Natural killer cell treated with Interleukin-12 subunit alpha and Interleukin-12 subunit beta and Interleukin-15 and Interleukin-18, amount 100 ng/mL, for 72 hours (primary cell): ENCODE data around the gene NSL1. TPM values are rescaled to one million over a fixed set of nuclear protein-coding genes. Genes with fewer than 3 reads are reported as not detected.
"Not testable (repeated sequence)": the region's sequence is repeated elsewhere in the genome, so short reads cannot be mapped to it uniquely, and the experiment has no call there.

Source experiments
- ATAC-seq, 2 donors: fragments of 150-1000 bp; cut with Tn5 transposase in 1 of 2; sonication (Bioruptor Pico), chemical (Tn5 transposase) in 1 of 2; 2 replicates each; pipeline ENCODE4 v1.10.0; 2021
- DNase-seq: peaks from one replicate; pipeline ENCODE4 v3.0.0; 2022; ENCODE audit warnings: low spot score
- H3K27ac Mint-ChIP-seq, 2 donors: 1 replicate in 1 of 2; 2 replicates in 1 of 2; pipeline ENCODE4 v1.8.0; 2022; ENCODE audit warnings: mixed read lengths in 2 of 2, mild to moderate bottlenecking in 1 of 2, moderate library complexity in 1 of 2
- H3K27me3 Mint-ChIP-seq, 2 donors: 1 replicate in 1 of 2; 2 replicates in 1 of 2; pipeline ENCODE4 v1.8.0; 2022; ENCODE audit warnings: mixed read lengths in 2 of 2
- H3K36me3 Mint-ChIP-seq: one replicate; pipeline ENCODE4 v1.8.0; 2022; ENCODE audit warnings: mixed read lengths
- H3K4me1 Mint-ChIP-seq, 2 donors: 1 replicate in 1 of 2; 2 replicates in 1 of 2; pipeline ENCODE4 v1.8.0; 2022; ENCODE audit warnings: low read depth in 2 of 2, mixed read lengths in 2 of 2, mild to moderate bottlenecking in 1 of 2
- H3K4me3 Mint-ChIP-seq: one replicate; pipeline ENCODE4 v1.8.0; 2022; ENCODE audit warnings: mixed read lengths
- H3K9me3 Mint-ChIP-seq: 2 replicates; pipeline ENCODE4 v1.8.0; 2022; ENCODE audit warnings: mixed read lengths
- total RNA-seq, 2 donors: library from RNA; stranded (reverse); gene quantifications; one replicate each; pipeline ENCODE4 v1.2.3, GENCODE V29; 2022

The NSL1 gene
- total RNA-seq, 2 donors from 2014 or later, result 27.7 to 44.7 TPM

- ATAC-seq, result no peak
- Mint-ChIP-seq H3K4me3 (no peak overlapping the region), H3K27me3 (peaks cover 3% of the 10 kb centered on the region in 2 donors), H3K36me3 (no peaks in the 10 kb centered on the region), H3K4me1 (peaks cover 3 to 4% of the 10 kb centered on the region in 2 donors), H3K27ac (no peak overlapping the region), H3K9me3 (no peaks in the 10 kb centered on the region)
- no peak for DNase-seq
Observed at GRCh38 chr1:212814537-212815334, 23.2 kb upstream of the NSL1 start.

GRCh38 chr1:212805767-212806166 lies 14.2 kb upstream of the NSL1 start:
- no peaks in the 10 kb centered on the region for H3K4me1 Mint-ChIP-seq
- H3K27ac Mint-ChIP-seq, result no peak overlapping the region
- H3K4me3 Mint-ChIP-seq, result no peak overlapping the region
- peaks cover 4% of the 10 kb centered on the region for H3K36me3 Mint-ChIP-seq
- ATAC-seq (no peak), DNase-seq (no peak)
- no peaks in the 10 kb centered on the region for H3K9me3 Mint-ChIP-seq
- H3K27me3 Mint-ChIP-seq, result no peaks in the 10 kb centered on the region

DNA sequence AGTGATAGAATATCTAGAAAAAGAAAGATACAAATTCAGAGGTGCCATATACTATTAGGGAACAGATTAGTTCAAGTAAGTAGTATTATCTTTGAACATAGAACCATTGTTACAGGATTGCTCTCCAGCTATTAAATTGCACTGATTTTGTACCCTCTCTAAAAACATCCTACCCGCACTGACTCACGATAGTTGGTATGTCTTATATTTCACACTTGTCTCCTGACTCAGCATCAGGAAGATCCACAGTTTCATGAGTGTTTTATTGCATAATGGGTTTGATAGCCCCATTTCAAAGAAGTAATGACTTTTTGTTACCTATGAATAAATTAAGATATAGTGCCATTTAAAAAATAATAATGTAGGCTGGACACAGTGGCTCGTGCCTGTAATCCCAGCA lies 6.1 kb upstream of the NSL1 start:
- no peaks in the 10 kb centered on the region for H3K27me3 Mint-ChIP-seq
- no peak overlapping the region for H3K27ac Mint-ChIP-seq
- H3K4me3 Mint-ChIP-seq, result no peak overlapping the region
- ATAC-seq (no peak), DNase-seq (no peak)
- H3K9me3 Mint-ChIP-seq, result no peaks in the 10 kb centered on the region
- H3K4me1 Mint-ChIP-seq, result peaks cover 12 to 15% of the 10 kb centered on the region in 2 donors
- H3K36me3 Mint-ChIP-seq, result peaks cover 6% of the 10 kb centered on the region

GRCh38 chr1:212794561-212795014 lies 3.0 kb upstream of the NSL1 start:
- H3K36me3 Mint-ChIP-seq, result peaks cover 6% of the 10 kb centered on the region
- no peak overlapping the region for H3K27ac Mint-ChIP-seq
- H3K27me3 Mint-ChIP-seq, result no peaks in the 10 kb centered on the region
- DNase-seq (no peak), ATAC-seq (no peak)
- peak overlapping the region; percentile 13 for H3K4me3 Mint-ChIP-seq
- peaks cover 21 to 24% of the 10 kb centered on the region in 2 donors for H3K4me1 Mint-ChIP-seq
- H3K9me3 Mint-ChIP-seq, result no peaks in the 10 kb centered on the region

GRCh38 chr1:212792396-212792908 lies 875 bp upstream of the NSL1 start:
- no peaks in the 10 kb centered on the region for H3K27me3 Mint-ChIP-seq
- no peak for DNase-seq
- no peaks in the 10 kb centered on the region for H3K9me3 Mint-ChIP-seq
- peak overlapping the region; percentile 94 for H3K27ac Mint-ChIP-seq
- no peak for ATAC-seq
- no peaks in the 10 kb centered on the region for H3K36me3 Mint-ChIP-seq
- H3K4me1 Mint-ChIP-seq, result peaks cover 26 to 28% of the 10 kb centered on the region in 2 donors
- peak overlapping the region; percentile 99 for H3K4me3 Mint-ChIP-seq

- Mint-ChIP-seq H3K9me3 (no peaks in the 10 kb centered on the region), H3K36me3 (no peaks in the 10 kb centered on the region), H3K4me3 (peak overlapping the region; percentile 99), H3K27me3 (no peaks in the 10 kb centered on the region), H3K4me1 (peaks cover 26 to 28% of the 10 kb centered on the region in 2 donors), H3K27ac (peak overlapping the region; percentile 94)
- ATAC-seq (peak; percentile 78 to 82), DNase-seq (no peak)
Observed at GRCh38 chr1:212791261-212791675, 309 bp downstream of the NSL1 start.

DNA sequence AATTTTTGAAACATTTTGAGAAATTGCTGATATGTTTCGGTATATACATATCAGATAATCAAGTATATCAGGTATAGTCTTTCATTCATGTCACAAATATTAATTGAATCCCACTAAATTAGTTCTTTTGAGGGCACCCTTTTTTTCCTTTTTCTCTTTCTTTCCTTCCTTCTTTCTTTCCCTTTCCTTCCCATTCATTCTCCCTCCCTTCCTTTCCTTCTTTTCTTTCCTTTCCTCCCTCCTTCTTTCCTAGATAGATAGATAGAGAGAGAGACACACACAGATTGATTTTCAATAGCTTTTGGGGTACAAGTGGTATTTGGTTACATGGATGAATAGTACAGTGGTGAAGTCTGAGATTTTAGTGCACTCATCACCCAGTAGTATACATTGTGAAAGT lies 5.7 kb downstream of the NSL1 start:
- Mint-ChIP-seq H3K9me3 (no peaks in the 10 kb centered on the region), H3K4me3 (no peak overlapping the region), H3K4me1 (peaks cover 12 to 19% of the 10 kb centered on the region in 2 donors), H3K27me3 (no peaks in the 10 kb centered on the region), H3K27ac (no peak overlapping the region), H3K36me3 (peaks cover 7% of the 10 kb centered on the region)
- ATAC-seq (no peak), DNase-seq (no peak)

GRCh38 chr1:212783976-212784375 lies 7.6 kb downstream of the NSL1 start:
- DNase-seq, result no peak
- Mint-ChIP-seq H3K4me1 (peaks cover 6 to 14% of the 10 kb centered on the region in 2 donors), H3K27me3 (no peaks in the 10 kb centered on the region), H3K36me3 (peaks cover 7% of the 10 kb centered on the region), H3K4me3 (no peak overlapping the region), H3K27ac (no peak overlapping the region), H3K9me3 (no peaks in the 10 kb centered on the region)
- ATAC-seq, result no peak

GRCh38 chr1:212782422-212783154 lies 9.0 kb downstream of the NSL1 start:
- Mint-ChIP-seq H3K27ac (no peak overlapping the region), H3K36me3 (peaks cover 7% of the 10 kb centered on the region), H3K27me3 (no peaks in the 10 kb centered on the region), H3K9me3 (no peaks in the 10 kb centered on the region), H3K4me1 (peaks cover 4 to 9% of the 10 kb centered on the region in 2 donors), H3K4me3 (no peak overlapping the region)
- DNase-seq, result no peak
- ATAC-seq, result no peak

- Mint-ChIP-seq H3K36me3 (peaks cover 7% of the 10 kb centered on the region), H3K4me1 (peaks cover 4 to 9% of the 10 kb centered on the region in 2 donors), H3K27ac (no peak overlapping the region), H3K27me3 (no peaks in the 10 kb centered on the region), H3K9me3 (no peaks in the 10 kb centered on the region), H3K4me3 (no peak overlapping the region)
- ATAC-seq (no peak), DNase-seq (no peak)
Observed at GRCh38 chr1:212781225-212781624, 10.4 kb downstream of the NSL1 start.

DNA sequence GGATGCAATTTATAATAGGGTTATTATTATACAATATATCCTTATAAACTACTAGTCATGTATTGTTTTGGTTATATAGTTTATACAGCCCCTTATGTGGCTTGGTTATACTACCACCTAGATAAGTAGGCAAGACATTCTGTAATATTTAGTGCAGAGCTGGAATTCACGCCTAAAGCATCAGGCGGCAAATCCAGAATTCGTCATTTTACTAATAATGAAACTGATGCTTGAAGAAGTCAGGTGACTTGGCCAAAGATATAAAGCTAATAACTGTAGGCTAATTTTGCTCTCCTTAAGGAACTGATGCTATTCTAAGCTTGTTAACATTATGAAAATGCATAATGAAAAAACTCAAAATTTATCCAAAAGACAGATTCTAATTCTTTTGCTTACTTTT lies 10.8 kb downstream of the NSL1 start:
- no peak for DNase-seq
- H3K27me3 Mint-ChIP-seq, result no peaks in the 10 kb centered on the region
- peaks cover 4 to 9% of the 10 kb centered on the region in 2 donors for H3K4me1 Mint-ChIP-seq
- H3K9me3 Mint-ChIP-seq, result no peaks in the 10 kb centered on the region
- H3K36me3 Mint-ChIP-seq, result peaks cover 7% of the 10 kb centered on the region
- no peak for ATAC-seq
- no peak overlapping the region for H3K4me3 Mint-ChIP-seq
- no peak overlapping the region for H3K27ac Mint-ChIP-seq

DNA sequence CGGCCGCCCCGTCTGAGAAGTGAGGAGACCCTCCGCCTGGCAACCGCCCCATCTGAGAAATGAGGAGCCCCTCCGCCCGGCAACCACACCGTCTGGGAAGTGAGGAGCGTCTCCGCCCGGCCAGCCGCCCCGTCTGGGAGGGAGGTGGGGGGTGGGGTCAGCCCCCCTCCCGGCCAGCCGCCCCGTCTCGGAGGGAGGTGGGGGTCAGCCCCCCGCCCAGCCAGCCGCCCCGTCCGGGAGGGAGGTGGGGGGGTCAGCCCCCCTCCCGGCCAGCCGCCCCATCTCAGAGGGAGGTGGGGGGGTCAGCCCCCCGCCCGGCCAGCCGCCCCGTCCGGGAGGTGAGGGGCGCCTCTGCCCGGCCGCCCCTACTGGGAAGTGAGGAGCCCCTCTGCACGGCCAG lies 12.5 kb downstream of the NSL1 start:
- H3K27me3 Mint-ChIP-seq, DNase-seq, H3K4me1 Mint-ChIP-seq, H3K27ac Mint-ChIP-seq, H3K9me3 Mint-ChIP-seq, ATAC-seq, H3K36me3 Mint-ChIP-seq, H3K4me3 Mint-ChIP-seq: not testable (repeated sequence)

DNA sequence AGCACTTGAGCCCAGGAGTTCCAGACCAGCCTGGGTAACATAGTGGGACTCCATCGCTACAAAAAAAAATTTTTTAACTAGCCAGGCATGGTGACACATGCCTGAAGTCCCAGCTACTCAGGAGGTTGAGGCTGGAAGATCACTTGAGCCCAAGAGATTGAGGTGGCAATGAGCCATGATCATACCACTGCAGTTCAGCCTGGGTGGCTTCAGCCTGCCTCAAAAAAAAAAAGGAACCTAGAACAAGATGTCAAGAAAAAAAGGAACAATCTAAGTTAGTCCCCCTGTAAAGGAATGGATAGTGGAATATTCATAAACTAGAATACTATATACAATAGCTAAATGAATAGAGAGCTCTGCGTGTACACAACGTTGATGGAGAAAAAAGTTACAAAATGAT lies 14.4 kb downstream of the NSL1 start:
- Mint-ChIP-seq H3K36me3 (peaks cover 1% of the 10 kb centered on the region), H3K4me1 (peaks cover 4 to 7% of the 10 kb centered on the region in 2 donors), H3K27me3 (no peaks in the 10 kb centered on the region), H3K9me3 (no peaks in the 10 kb centered on the region), H3K27ac (no peak overlapping the region), H3K4me3 (no peak overlapping the region)
- ATAC-seq (no peak), DNase-seq (no peak)

- H3K36me3 Mint-ChIP-seq, result peaks cover 15% of the 10 kb centered on the region
- no peak overlapping the region for H3K27ac Mint-ChIP-seq
- no peak overlapping the region for H3K4me3 Mint-ChIP-seq
- no peaks in the 10 kb centered on the region for H3K27me3 Mint-ChIP-seq
- ATAC-seq (no peak), DNase-seq (no peak)
- peaks cover 2 to 8% of the 10 kb centered on the region in 2 donors for H3K4me1 Mint-ChIP-seq
- peaks cover under 1% of the 10 kb centered on the region for H3K9me3 Mint-ChIP-seq
Observed at GRCh38 chr1:212775241-212775640, 16.3 kb downstream of the NSL1 start.
